Smooth muscle cell (in vitro differentiated cells): ENCODE results near the gene DOCK2. TPM values are rescaled to one million over a fixed set of nuclear protein-coding genes. Genes with fewer than 3 reads are reported as not detected.
A peak's percentile ranks its signal among the peaks of the same experiment; 100 is the strongest.

Experiments
- DNase-seq: peaks from one replicate; lab custom pipeline; 2025; ENCODE audit not compliant: unreplicated experiment; lab: John Stamatoyannopoulos, UW
- H2AFZ ChIP-seq: fragments of 200-600 bp; sonication (generic); 2 replicates; pipeline ENCODE4 v1.6.0; 2016; ENCODE audit warnings: antibody characterized with exemption, low read depth, mild to moderate bottlenecking
- H3F3A ChIP-seq: fragments of 200-600 bp; sonication (generic); 2 replicates; pipeline ENCODE4 v1.6.0; 2017; ENCODE audit warnings: antibody characterized with exemption, low read depth
- H3K27ac ChIP-seq: fragments of 200-600 bp; sonication (generic); 2 replicates; pipeline ENCODE4 v1.5.1; 2016; ENCODE audit warnings: low read depth, mild to moderate bottlenecking
- H3K27me3 ChIP-seq: fragments of 200-600 bp; sonication (generic); 2 replicates; pipeline ENCODE4 v1.6.1; 2016; ENCODE audit warnings: low read depth, mild to moderate bottlenecking
- H3K36me3 ChIP-seq: fragments of 200-600 bp; sonication (generic); 2 replicates; pipeline ENCODE4 v1.5.1; 2016; ENCODE audit warnings: low read depth
- H3K4me1 ChIP-seq: fragments of 200-600 bp; sonication (generic); 2 replicates; pipeline ENCODE4 v1.5.1; 2016; ENCODE audit warnings: low read depth
- H3K4me2 ChIP-seq: fragments of 200-600 bp; sonication (generic); 2 replicates; pipeline ENCODE4 v1.6.0; 2016; ENCODE audit warnings: mild to moderate bottlenecking
- H3K4me3 ChIP-seq: fragments of 200-600 bp; sonication (generic); 2 replicates; pipeline ENCODE4 v1.5.1; 2016; ENCODE audit warnings: mild to moderate bottlenecking
- H3K79me2 ChIP-seq: fragments of 200-600 bp; sonication (generic); 2 replicates; pipeline ENCODE4 v1.6.0; 2016; ENCODE audit warnings: low read depth, mild to moderate bottlenecking
- H3K9ac ChIP-seq: fragments of 200-600 bp; sonication (generic); 2 replicates; pipeline ENCODE4 v1.6.0; 2016; ENCODE audit warnings: low read depth
- H3K9me3 ChIP-seq: fragments of 200-600 bp; sonication (generic); replicated peaks from 2 replicates; pipeline ENCODE4 v1.5.1; 2016; ENCODE audit warnings: low read depth
- H4K20me1 ChIP-seq: fragments of 200-600 bp; sonication (generic); 2 replicates; pipeline ENCODE4 v1.6.0; 2016; ENCODE audit warnings: low read depth
- WGBS: methylation state at CpG from one replicate; pipeline ENCODE4 v1.1.7; 2016; ENCODE audit warnings: low lambda C conversion rate; 5-methylcytosine and 5-hydroxymethylcytosine counted together
- polyA plus RNA-seq: library from polyadenylated mRNA; unstranded; fragments of >200 nt; fragmentation: Nextera tagmentation; extraction: Ambion mirVana; gene quantifications from 2 replicates; pipeline ENCODE4 v1.2.1, GENCODE V29; 2016
- total RNA-seq: library from RNA; depleted of rRNA; stranded (reverse); fragments of >200 nt; gene quantifications from 2 replicates; pipeline ENCODE4 v1.2.3, GENCODE V29; 2014
- TF ChIP-seq, protein P1 (sequence below): fragments of 200-600 bp; sonication (generic); IDR thresholded peaks from 2 replicates; pipeline ENCODE4 v1.5.1; 2017; ENCODE audit warnings: borderline replicate concordance, mild to moderate bottlenecking, antibody characterized with exemption; ENCODE audit not compliant: insufficient read depth, poor library complexity, severe bottlenecking

DOCK2 gene
- total and polyA plus RNA-seq, 2 experiments from 2014 or later, result 0.73 to 3.0 TPM

DNA sequence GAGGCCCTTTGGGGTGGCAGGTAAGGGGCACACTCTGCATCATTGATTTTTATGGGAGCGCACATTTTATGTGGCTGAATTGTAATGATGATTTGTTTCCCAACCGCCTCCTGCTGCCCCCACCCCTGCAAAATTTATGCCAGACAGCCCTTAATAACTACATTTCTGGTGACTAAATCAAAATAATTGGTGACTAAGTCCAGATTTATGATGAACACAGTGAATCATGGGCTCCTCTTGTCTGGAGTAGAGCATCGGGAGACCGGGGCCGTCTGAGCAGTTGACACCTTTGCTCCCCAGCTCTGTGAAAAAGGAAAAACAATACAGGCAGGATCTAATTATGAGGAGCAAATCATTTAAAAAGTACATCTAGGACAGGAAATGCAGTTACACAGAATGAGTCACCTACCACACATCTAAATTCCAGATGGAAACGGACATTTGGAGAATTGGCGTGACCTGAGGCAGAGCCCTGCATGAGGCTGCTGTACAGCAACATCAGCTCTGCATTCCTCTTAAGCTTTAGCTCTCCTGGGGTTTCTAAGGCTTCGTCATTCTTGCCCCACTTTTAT, 58.9 kb downstream of the DOCK2 start:
- no peaks in the 10 kb centered on the region for H3K27me3 ChIP-seq
- no peaks in the 10 kb centered on the region for H3K36me3 ChIP-seq
- no peak overlapping the region for H2AFZ ChIP-seq
- peak overlapping the region; percentile 77 for H3K4me2 ChIP-seq
- H3K79me2 ChIP-seq, result no peaks in the 10 kb centered on the region
- no peaks in the 10 kb centered on the region for H4K20me1 ChIP-seq
- no peak for DNase-seq
- 26% methylated on average over 8 of the region's 8 CpGs for WGBS
- TF ChIP-seq, protein P1, sequence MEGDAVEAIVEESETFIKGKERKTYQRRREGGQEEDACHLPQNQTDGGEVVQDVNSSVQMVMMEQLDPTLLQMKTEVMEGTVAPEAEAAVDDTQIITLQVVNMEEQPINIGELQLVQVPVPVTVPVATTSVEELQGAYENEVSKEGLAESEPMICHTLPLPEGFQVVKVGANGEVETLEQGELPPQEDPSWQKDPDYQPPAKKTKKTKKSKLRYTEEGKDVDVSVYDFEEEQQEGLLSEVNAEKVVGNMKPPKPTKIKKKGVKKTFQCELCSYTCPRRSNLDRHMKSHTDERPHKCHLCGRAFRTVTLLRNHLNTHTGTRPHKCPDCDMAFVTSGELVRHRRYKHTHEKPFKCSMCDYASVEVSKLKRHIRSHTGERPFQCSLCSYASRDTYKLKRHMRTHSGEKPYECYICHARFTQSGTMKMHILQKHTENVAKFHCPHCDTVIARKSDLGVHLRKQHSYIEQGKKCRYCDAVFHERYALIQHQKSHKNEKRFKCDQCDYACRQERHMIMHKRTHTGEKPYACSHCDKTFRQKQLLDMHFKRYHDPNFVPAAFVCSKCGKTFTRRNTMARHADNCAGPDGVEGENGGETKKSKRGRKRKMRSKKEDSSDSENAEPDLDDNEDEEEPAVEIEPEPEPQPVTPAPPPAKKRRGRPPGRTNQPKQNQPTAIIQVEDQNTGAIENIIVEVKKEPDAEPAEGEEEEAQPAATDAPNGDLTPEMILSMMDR, result no peak
- H3K27ac ChIP-seq, result peak overlapping the region; percentile 96
- no peaks in the 10 kb centered on the region for H3K9me3 ChIP-seq
- H3K9ac ChIP-seq, result peak overlapping the region; percentile 59
- no peaks in the 10 kb centered on the region for H3F3A ChIP-seq
- no peak overlapping the region for H3K4me3 ChIP-seq
- H3K4me1 ChIP-seq, result peaks cover 10% of the 10 kb centered on the region

DNA sequence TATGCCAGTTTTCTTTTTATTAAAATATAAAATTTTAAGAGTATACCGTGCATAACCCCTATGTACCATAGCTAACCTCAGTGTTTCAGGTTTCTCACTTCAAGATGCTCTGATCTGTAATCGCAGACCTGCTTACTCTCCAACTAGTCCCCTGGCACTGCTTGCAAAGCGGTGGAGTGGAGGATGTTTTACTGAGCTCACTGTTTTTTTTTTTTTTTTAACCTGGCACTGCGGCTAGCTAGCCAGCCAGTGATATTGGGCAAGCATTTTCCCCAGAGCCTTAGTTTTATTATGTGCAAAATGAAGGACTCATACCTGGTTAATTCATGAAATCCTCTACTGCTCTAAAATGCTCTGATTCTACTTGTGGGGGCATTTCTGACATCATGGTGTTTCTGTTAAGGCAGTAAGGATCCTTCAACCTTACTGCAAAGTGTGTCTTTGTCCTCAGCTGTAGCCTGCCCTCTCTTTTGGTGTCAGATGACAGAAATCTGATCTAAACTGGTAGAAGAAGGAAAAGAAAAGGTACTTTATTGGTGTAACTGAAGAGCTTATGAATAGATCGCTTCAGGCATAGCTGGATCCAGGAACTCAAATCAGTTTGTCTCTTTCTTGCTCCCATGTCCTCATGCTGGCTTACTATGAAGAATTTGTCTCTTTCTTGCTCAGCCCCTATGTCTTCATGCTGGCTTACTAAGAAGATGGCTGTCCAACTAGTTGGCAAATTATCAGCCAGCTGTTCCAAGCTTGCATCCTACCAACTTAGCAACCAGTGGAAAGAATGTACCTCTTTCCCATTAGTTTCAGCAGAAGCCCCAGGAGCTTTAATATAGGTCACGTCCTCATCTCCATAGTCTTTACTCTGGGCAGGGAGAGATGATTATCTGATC, 59.8 kb downstream of the DOCK2 start:
- TF ChIP-seq, protein P1, result no peak
- Histone ChIP-seq H3K27me3 (no peaks in the 10 kb centered on the region), H3K79me2 (no peaks in the 10 kb centered on the region), H3K36me3 (no peaks in the 10 kb centered on the region), H3K9ac (peak overlapping the region; percentile 42), H3K27ac (peak overlapping the region; percentile 96), H3F3A (no peaks in the 10 kb centered on the region), H3K4me1 (peaks cover 10% of the 10 kb centered on the region), H3K4me3 (no peak overlapping the region), H4K20me1 (no peaks in the 10 kb centered on the region), H3K4me2 (peak overlapping the region; percentile 77), H2AFZ (no peak overlapping the region), H3K9me3 (no peaks in the 10 kb centered on the region)
- 89% methylated on average over 6 of the region's 6 CpGs for WGBS
- DNase-seq, result no peak

DNA sequence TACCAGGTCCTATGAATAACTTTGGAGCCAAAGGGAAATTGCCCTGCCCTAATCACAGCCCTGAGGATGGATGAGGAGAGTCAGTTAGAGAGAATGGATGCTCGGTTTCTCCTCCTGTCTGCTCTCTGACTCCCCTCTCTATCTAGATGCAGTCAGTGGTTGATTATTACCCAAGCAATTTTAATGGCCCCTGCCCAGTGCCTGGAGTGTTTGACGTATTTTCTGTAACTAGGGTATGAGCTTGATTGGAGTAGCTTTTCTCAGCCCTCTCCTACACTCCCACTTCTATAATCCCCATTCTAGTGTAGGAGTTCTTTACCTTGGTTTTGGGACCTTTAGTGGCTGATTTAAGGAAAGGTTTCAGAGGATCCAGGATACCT, 60.4 kb downstream of the DOCK2 start:
- H3K4me1 ChIP-seq, result peaks cover 11% of the 10 kb centered on the region
- H3K79me2 ChIP-seq, result no peaks in the 10 kb centered on the region
- no peak overlapping the region for H3K4me3 ChIP-seq
- no peak overlapping the region for H3K9ac ChIP-seq
- DNase-seq, result no peak
- no peaks in the 10 kb centered on the region for H4K20me1 ChIP-seq
- no peak overlapping the region for H2AFZ ChIP-seq
- no peaks in the 10 kb centered on the region for H3K27me3 ChIP-seq
- H3K27ac ChIP-seq, result peak overlapping the region; percentile 96
- 57% methylated on average over 2 of the region's 2 CpGs for WGBS
- H3K4me2 ChIP-seq, result no peak overlapping the region
- H3K36me3 ChIP-seq, result no peaks in the 10 kb centered on the region
- H3F3A ChIP-seq, result no peaks in the 10 kb centered on the region
- H3K9me3 ChIP-seq, result no peaks in the 10 kb centered on the region
- TF ChIP-seq, protein P1, result no peak

DNA sequence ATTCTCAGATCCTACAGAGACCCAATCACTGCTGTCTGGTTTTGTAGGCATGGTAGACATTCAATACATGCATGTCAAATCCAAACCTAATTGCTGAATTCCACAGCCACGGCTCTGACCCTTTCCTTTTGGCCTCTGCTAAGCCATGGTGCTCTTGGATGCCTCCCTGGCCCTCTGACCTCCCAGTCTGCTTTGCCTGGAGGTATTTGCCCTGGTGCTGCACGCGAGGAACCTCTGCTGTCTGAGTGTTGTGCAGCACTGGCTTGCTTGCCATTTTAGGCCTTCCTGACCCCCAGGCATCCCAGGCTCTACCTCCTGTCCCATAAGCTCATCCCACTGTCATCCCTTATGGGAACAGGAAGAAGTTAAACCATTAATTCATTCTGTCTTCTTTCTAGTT, 60.9 kb downstream of the DOCK2 start:
- H3K4me3 ChIP-seq, result no peak overlapping the region
- H2AFZ ChIP-seq, result no peak overlapping the region
- H3K9ac ChIP-seq, result no peak overlapping the region
- peak overlapping the region; percentile 96 for H3K27ac ChIP-seq
- H3K9me3 ChIP-seq, result no peaks in the 10 kb centered on the region
- no peak for DNase-seq
- 61% methylated on average over 3 of the region's 3 CpGs for WGBS
- H3K4me2 ChIP-seq, result no peak overlapping the region
- no peaks in the 10 kb centered on the region for H3K27me3 ChIP-seq
- H3F3A ChIP-seq, result no peaks in the 10 kb centered on the region
- H3K79me2 ChIP-seq, result no peaks in the 10 kb centered on the region
- TF ChIP-seq, protein P1, result no peak
- no peaks in the 10 kb centered on the region for H3K36me3 ChIP-seq
- peaks cover 16% of the 10 kb centered on the region for H3K4me1 ChIP-seq
- H4K20me1 ChIP-seq, result no peaks in the 10 kb centered on the region
